ENCODE data around the gene USP30.

- TF ChIP-seq, protein P1, sequence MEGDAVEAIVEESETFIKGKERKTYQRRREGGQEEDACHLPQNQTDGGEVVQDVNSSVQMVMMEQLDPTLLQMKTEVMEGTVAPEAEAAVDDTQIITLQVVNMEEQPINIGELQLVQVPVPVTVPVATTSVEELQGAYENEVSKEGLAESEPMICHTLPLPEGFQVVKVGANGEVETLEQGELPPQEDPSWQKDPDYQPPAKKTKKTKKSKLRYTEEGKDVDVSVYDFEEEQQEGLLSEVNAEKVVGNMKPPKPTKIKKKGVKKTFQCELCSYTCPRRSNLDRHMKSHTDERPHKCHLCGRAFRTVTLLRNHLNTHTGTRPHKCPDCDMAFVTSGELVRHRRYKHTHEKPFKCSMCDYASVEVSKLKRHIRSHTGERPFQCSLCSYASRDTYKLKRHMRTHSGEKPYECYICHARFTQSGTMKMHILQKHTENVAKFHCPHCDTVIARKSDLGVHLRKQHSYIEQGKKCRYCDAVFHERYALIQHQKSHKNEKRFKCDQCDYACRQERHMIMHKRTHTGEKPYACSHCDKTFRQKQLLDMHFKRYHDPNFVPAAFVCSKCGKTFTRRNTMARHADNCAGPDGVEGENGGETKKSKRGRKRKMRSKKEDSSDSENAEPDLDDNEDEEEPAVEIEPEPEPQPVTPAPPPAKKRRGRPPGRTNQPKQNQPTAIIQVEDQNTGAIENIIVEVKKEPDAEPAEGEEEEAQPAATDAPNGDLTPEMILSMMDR (IDR thresholded peaks at IDR 0.05), result no peak
- TF ChIP-seq POLR2AphosphoS5 (IDR thresholded peaks at IDR 0.05) (no peak), POLR2A (IDR thresholded peaks at IDR 0.05) (no peak), EP300 (IDR thresholded peaks at IDR 0.05) (no peak)
These were observed 12.9 kb downstream of the USP30 start for GRCh38 chr12:109065154-109065852.
